Panc1 (cell line): ENCODE data around the gene ITM2A. TPM values are rescaled to one million over a fixed set of nuclear protein-coding genes. Genes with fewer than 3 reads are reported as not detected.

ENCODE experiments used
- ATAC-seq: fragments of 200-7000 bp; cut with Tn5 transposase; 2 replicates; pipeline ENCODE4 v1.9.1; 2020; ENCODE audit warnings: mild to moderate bottlenecking, moderate library complexity
- BruUV-seq: library from RNA; stranded (reverse); fragments of 400-500 nt; replicated peaks from 2 replicates; lab custom pipeline; 2021; lab: Mats Ljungman, UMichigan
- CTCF ChIA-PET: fragments of 300-600 bp; sonication (Branson Sonifier 250); formaldehyde crosslinking; loops from one replicate; lab custom pipeline; 2022; ENCODE audit warnings: antibody characterized with exemption; lab: Charles Lee
- POLR2A ChIA-PET: fragments of 300-600 bp; sonication (Branson Sonifier 250); formaldehyde crosslinking; loops from one replicate; lab custom pipeline; 2022; ENCODE audit warnings: antibody characterized with exemption; lab: Charles Lee
- DNase-seq: peaks from one replicate; pipeline ENCODE4 v3.0.0-alpha.2; 2010; ENCODE audit warnings: low read depth, low spot score
- H3K27ac ChIP-seq: 2 replicates; pipeline ENCODE4 v1.5.1; 2011; ENCODE audit warnings: mild to moderate bottlenecking, low read length, inconsistent platforms
- H3K27me3 ChIP-seq: fragments of 200-500 bp; sonication (Bioruptor generic); 2 replicates; pipeline ENCODE4 v1.6.0; 2014; ENCODE audit warnings: low read length, inconsistent platforms; ENCODE audit not compliant: control insufficient read depth, insufficient read depth
- H3K36me3 ChIP-seq: fragments of 200-500 bp; sonication (Bioruptor generic); 2 replicates; pipeline ENCODE4 v1.5.1; 2014; ENCODE audit warnings: inconsistent platforms, mild to moderate bottlenecking, low read length, moderate library complexity; ENCODE audit not compliant: control insufficient read depth, insufficient read depth
- H3K4me1 ChIP-seq: 2 replicates; pipeline ENCODE4 v1.5.1; 2011; ENCODE audit warnings: inconsistent platforms, mild to moderate bottlenecking, low read length, moderate library complexity; ENCODE audit not compliant: control insufficient read depth, insufficient read depth
- H3K4me3 ChIP-seq, 2 experiments: 2 replicates each; pipeline ENCODE4 v1.5.1; 2011 to 2012; ENCODE audit warnings: low read depth in 2 of 2, low read length in 2 of 2, mild to moderate bottlenecking in 2 of 2, inconsistent platforms in 1 of 2, moderate library complexity in 1 of 2
- H3K9me3 ChIP-seq: fragments of 200-500 bp; sonication (Bioruptor generic); 2 replicates; pipeline ENCODE4 v1.5.1; 2014; ENCODE audit warnings: low read depth, mild to moderate bottlenecking, inconsistent platforms, low read length, moderate library complexity; ENCODE audit not compliant: control insufficient read depth, insufficient read depth
- POLR2AphosphoS5 ChIP-seq: IDR thresholded peaks from 2 replicates; pipeline ENCODE4 v1.6.1; 2012; ENCODE audit warnings: mild to moderate bottlenecking, low read depth, low read length, moderate library complexity
- REST ChIP-seq, 2 experiments: IDR thresholded peaks; 2 replicates each; pipeline ENCODE4 v1.6.1; 2011 to 2012; ENCODE audit warnings: low read depth in 2 of 2, control low read depth in 1 of 2, low read length in 1 of 2, mild to moderate bottlenecking in 1 of 2, moderate library complexity in 1 of 2; ENCODE audit not compliant: insufficient read depth in 1 of 2
- SIN3A ChIP-seq: IDR thresholded peaks from 2 replicates; pipeline ENCODE4 v1.6.1; 2012; ENCODE audit warnings: low read depth, mild to moderate bottlenecking, low read length, moderate library complexity, borderline replicate concordance; ENCODE audit not compliant: insufficient read depth
- TCF7L2 ChIP-seq: IDR thresholded peaks from 2 replicates; pipeline ENCODE4 v1.6.1; 2011; ENCODE audit warnings: mild to moderate bottlenecking, low read depth, low read length, inconsistent platforms
- in situ Hi-C: cut with HindIII; loops from 2 replicates; pipeline ENCODE4 v1.10.0; 2016; ENCODE audit warnings: low sequenced_read_pairs, low pct_unique_long_range_greater_than_20kb
- intact Hi-C: fragments of 100-400 bp; cut with micrococcal nuclease; formaldehyde crosslinking; loops from one replicate; pipeline ENCODE4 v1.10.0; 2022; ENCODE audit not compliant: unreplicated experiment
- total RNA-seq: library from RNA; stranded (reverse); gene quantifications from one replicate; pipeline ENCODE4 v1.2.1, GENCODE V29; 2021; ENCODE audit not compliant: unreplicated experiment
- TF ChIP-seq, protein P1 (sequence below): fragments of 450-650 bp; IDR thresholded peaks from 2 replicates; pipeline ENCODE4 v1.5.1; 2017; ENCODE audit warnings: mild to moderate bottlenecking

ITM2A gene
- total RNA-seq, 1 experiment from 2014 or later: 0.49 TPM

DNA sequence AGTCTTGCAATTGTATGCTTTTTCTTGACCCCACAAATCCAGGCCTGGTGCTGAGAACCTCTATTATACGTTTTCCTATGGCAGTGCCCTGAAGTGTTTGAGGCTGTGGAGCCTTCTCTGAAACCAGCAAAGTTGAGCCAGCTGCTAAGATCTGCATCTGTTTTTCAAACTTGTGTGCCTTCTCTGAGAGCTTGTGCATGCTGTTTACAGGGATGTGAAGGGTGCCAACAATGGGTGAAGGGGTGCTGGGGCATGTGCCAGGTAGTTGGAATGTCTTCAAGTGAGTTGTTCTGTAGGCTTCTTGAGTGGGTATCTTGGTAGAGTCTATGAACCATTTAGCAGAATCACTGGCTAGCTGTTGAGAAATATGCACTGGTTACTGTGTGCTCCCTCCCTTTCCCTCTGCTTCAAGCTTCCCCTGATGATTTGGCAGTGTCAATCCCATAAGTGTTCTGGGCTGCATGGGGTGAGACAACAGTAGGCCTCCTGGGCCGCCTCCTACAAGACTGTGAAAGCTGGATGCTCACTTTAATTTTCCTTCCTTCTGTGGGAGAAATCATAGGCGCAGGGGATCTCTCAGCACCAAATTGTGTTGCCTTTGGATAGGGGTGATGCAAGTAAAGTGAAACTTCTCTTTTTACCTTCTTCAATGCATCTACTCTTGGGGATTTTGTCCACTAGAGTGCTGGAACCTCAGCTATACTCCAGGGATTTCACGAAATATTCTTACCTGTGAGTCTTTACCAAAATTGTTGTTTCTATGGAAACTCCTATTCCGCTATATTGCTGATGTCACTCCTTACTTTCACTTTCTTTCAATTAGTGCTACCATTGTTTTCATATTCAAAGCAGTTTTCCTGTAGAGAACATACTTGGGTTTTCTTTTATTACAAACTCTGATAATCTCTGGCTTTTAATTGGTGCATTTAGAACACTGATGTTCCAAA lies 30.0 kb downstream of the ITM2A start:
- intact Hi-C loops: no loop called here
- in situ Hi-C loops: no loop called here
- POLR2A ChIA-PET: no interaction called here

GRCh38 chrX:79330022-79330421 lies 37.1 kb downstream of the ITM2A start:
- Histone ChIP-seq H3K36me3 (no peaks in the 10 kb centered on the region), H3K27me3 (no peaks in the 10 kb centered on the region), H3K4me3 (no peak overlapping the region), H3K27ac (no peak overlapping the region), H3K4me1 (no peaks in the 10 kb centered on the region), H3K9me3 (no peaks in the 10 kb centered on the region)
- in situ Hi-C loops (no loop called here), intact Hi-C loops (no loop called here)
- ChIA-PET CTCF (no interaction called here), POLR2A (no interaction called here)
- DNase-seq (no peak), ATAC-seq (no peak)
- TF ChIP-seq, protein P1, sequence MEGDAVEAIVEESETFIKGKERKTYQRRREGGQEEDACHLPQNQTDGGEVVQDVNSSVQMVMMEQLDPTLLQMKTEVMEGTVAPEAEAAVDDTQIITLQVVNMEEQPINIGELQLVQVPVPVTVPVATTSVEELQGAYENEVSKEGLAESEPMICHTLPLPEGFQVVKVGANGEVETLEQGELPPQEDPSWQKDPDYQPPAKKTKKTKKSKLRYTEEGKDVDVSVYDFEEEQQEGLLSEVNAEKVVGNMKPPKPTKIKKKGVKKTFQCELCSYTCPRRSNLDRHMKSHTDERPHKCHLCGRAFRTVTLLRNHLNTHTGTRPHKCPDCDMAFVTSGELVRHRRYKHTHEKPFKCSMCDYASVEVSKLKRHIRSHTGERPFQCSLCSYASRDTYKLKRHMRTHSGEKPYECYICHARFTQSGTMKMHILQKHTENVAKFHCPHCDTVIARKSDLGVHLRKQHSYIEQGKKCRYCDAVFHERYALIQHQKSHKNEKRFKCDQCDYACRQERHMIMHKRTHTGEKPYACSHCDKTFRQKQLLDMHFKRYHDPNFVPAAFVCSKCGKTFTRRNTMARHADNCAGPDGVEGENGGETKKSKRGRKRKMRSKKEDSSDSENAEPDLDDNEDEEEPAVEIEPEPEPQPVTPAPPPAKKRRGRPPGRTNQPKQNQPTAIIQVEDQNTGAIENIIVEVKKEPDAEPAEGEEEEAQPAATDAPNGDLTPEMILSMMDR: no peak
- no peak for TF ChIP-seq REST (IDR thresholded peaks at IDR 0.05; ENCODE audit: insufficient read depth in 1 of 2, low read depth in 2 of 2, low read length in 1 of 2)
- TF ChIP-seq TCF7L2: no peak
- TF ChIP-seq POLR2AphosphoS5: no peak
- TF ChIP-seq SIN3A: no peak
- BruUV-seq: no TSS peak

More for the DNA sequence above, 30.0 kb downstream of the ITM2A start:
- no peak for ATAC-seq
- Histone ChIP-seq H3K27ac (no peak overlapping the region), H3K9me3 (no peaks in the 10 kb centered on the region), H3K27me3 (no peaks in the 10 kb centered on the region), H3K4me3 (peak overlapping the region in 1 of 2 experiments; percentile 14; a peak in 1 of 4 replicates), H3K4me1 (no peaks in the 10 kb centered on the region), H3K36me3 (no peaks in the 10 kb centered on the region)
- TF ChIP-seq TCF7L2: no peak
- CTCF ChIA-PET: no interaction called here
- no peak for DNase-seq
- BruUV-seq: no TSS peak
